ENCODE measurements around the gene ZNF747. TPM values are rescaled to one million over a fixed set of nuclear protein-coding genes. Genes with fewer than 3 reads are reported as not detected.

Gene ZNF747
- total RNA-seq, 5 donors from 2014 or later (not counting 1 experiment from before 2014, with no cell fraction given) = 6.8 to 17.4 (median 14.2) TPM

- H3K9me3 Mint-ChIP-seq = no peaks in the 10 kb centered on the region
- no peak for ATAC-seq (replicated peaks in 1 of 4)
- Histone ChIP-seq H3K36me3 (ENCODE audit: control insufficient read depth in 2 of 2, extremely low read depth in 1 of 2, insufficient read depth in 1 of 2, low read length in 1 of 2) (no peaks in the 10 kb centered on the region), H3K27me3 (replicated peaks in 1 of 2; ENCODE audit: control insufficient read depth in 2 of 2, extremely low read depth in 1 of 2, insufficient read depth in 2 of 2, low read length in 1 of 2) (no peaks in the 10 kb centered on the region), H3K4me3 (ENCODE audit: control insufficient read depth in 1 of 2, extremely low read depth in 1 of 2, low read length in 1 of 2) (peak overlapping the region; percentile 84 to 88), H3K4me1 (ENCODE audit: control insufficient read depth in 1 of 2, extremely low read depth in 1 of 2, insufficient read depth in 2 of 2, low read length in 2 of 2) (peaks cover 25 to 50% of the 10 kb centered on the region in 2 experiments), H3K9me3 (no peaks in the 10 kb centered on the region), H3K27ac (ENCODE audit: low read length) (peak overlapping the region; percentile 96)
- H3K4me1 Mint-ChIP-seq = peaks cover 40 to 59% (median 46%) of the 10 kb centered on the region in 3 donors
- peak overlapping the region; percentile 91 for H3K27ac Mint-ChIP-seq
- 0% methylated on average over 5 of the region's 22 CpGs for WGBS (ENCODE audit: insufficient coverage)
- H3K4me3 Mint-ChIP-seq = peak overlapping the region; percentile 81 to 84 (median 83)
- POLR2A ChIA-PET = interaction anchor here in 1 of 2 donors (0.9 kb wide), 1 partner anchor 19 kb away, joined by 5 read pairs; no protein-coding TSS in a partner anchor
- no peaks in the 10 kb centered on the region for H3K27me3 Mint-ChIP-seq
- H3K36me3 Mint-ChIP-seq = no peaks in the 10 kb centered on the region
- CTCF ChIA-PET = interaction anchor here (0.6 to 2.5 kb wide), 5 partner anchors 12 to 531 kb away, joined by 3 to 12 read pairs (median 6); partner anchors contain the start of genes DCTPP1 (in 1 of the 2), ZNF747 (in 1 of the 2) and ZNF764 (in 1 of the 2)
- DNase-seq = no peak
Measured at GRCh38 chr16:30570636-30571444, 36.2 kb upstream of the ZNF747 start.

DNA sequence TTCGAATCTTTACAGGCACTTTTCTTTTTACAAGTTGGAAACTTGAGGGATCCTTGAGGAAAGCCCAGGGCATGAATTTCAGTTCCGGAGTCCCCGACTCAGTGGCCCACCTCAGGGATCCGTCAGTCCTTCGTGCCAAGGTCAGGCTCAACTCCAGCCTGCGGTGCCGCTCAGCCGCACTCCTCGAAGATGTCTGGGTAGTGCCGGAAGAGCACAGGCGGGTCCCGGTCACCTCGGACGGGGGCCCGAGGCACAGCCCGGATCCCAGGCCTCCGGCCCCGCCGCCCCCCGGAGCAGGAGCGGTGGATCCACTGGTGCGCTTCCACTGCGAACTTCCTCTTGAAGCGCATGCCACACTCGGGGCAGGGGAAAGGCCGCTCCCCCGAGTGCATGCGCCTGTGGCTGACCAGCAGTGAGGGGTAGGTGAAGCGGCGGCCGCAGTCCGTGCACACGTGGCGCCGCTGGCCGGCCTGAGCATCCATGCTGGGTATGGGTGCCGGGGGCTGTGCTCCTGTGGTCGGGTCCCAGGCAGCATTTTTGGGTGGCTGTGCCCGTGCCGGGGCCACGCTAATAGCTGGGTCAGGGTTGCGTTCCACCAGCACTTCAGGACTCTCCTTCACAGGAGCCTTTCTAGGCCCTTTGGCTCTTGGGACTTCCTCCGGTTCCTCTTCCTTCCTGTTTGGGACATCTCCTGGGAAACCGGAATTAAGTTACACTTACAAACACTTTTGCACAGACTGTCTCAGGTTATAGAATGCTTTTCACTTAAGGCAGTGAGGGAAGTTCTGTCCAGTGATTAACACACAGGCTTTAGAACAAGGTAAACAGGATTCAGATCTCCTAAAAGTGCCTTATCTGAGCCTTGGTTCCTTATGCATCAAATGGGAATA, 35.3 kb upstream of the ZNF747 start:
- peak overlapping the region; percentile 54 to 84 (median 81) for H3K4me3 Mint-ChIP-seq
- 96% methylated on average over 37 of the region's 44 CpGs for whole genome bisulfite sequencing (ENCODE audit: insufficient coverage)
- H3K36me3 ChIP-seq (ENCODE audit: control insufficient read depth in 2 of 2, extremely low read depth in 1 of 2, insufficient read depth in 1 of 2, low read length in 1 of 2) = no peaks in the 10 kb centered on the region
- no peaks in the 10 kb centered on the region for H3K27me3 Mint-ChIP-seq
- H3K9me3 Mint-ChIP-seq = no peaks in the 10 kb centered on the region
- no peak overlapping the region for H3K4me3 ChIP-seq (ENCODE audit: control insufficient read depth in 1 of 2, extremely low read depth in 1 of 2, low read length in 1 of 2)
- ATAC-seq (replicated peaks in 1 of 4) (no peak), DNase-seq (no peak)
- H3K36me3 Mint-ChIP-seq = no peaks in the 10 kb centered on the region
- peak overlapping the region; percentile 93 for H3K27ac ChIP-seq (ENCODE audit: low read length)
- peaks cover 40 to 59% (median 46%) of the 10 kb centered on the region in 3 donors for H3K4me1 Mint-ChIP-seq
- no peaks in the 10 kb centered on the region for H3K9me3 ChIP-seq
- peak overlapping the region; percentile 44 to 75 for H3K27ac Mint-ChIP-seq
- ChIA-PET POLR2A (interaction anchor here in 1 of 2 donors (0.9 kb wide), 1 partner anchor 18 kb away, joined by 5 read pairs; no protein-coding TSS in a partner anchor), CTCF (interaction anchor here in 1 of 2 donors (0.6 to 2.5 kb wide), 2 partner anchors 35 to 530 kb away, joined by 3 to 12 read pairs; partner anchors contain the start of gene ZNF747)
- H3K27me3 ChIP-seq (replicated peaks in 1 of 2; ENCODE audit: control insufficient read depth in 2 of 2, extremely low read depth in 1 of 2, insufficient read depth in 2 of 2, low read length in 1 of 2) = no peaks in the 10 kb centered on the region
- peaks cover 25 to 50% of the 10 kb centered on the region in 2 experiments for H3K4me1 ChIP-seq (ENCODE audit: control insufficient read depth in 1 of 2, extremely low read depth in 1 of 2, insufficient read depth in 2 of 2, low read length in 2 of 2)

DNA sequence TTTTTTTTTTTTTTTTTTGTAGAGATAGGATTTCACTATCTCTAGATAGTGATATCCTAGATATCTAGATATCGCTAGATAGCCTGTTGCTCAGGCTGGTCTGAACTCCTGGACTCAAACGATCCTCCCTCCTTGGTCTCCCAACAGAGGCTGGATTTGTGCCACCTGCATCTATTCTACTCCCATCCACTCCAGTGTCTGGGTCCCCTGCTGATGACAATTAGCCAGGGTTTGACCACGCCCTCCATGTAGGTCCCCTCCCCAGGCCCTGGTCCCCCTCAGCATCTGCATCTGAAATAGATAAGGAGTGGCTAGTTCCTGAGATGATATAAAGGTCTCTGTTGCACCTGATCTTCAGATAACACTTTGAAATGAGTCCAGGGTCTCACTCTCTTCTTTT, 34.6 kb upstream of the ZNF747 start:
- Mint-ChIP-seq H3K4me1 (peaks cover 40 to 56% (median 46%) of the 10 kb centered on the region in 3 donors), H3K9me3 (no peaks in the 10 kb centered on the region), H3K27me3 (no peaks in the 10 kb centered on the region), H3K4me3 (peak overlapping the region in 2 of 3 donors; percentile 13 to 16), H3K36me3 (no peaks in the 10 kb centered on the region), H3K27ac (peak overlapping the region; percentile 76 to 100)
- WGBS (ENCODE audit: insufficient coverage) = 100% methylated on average over 1 of the region's 3 CpGs
- peak overlapping the region; percentile 93 for H3K27ac ChIP-seq (ENCODE audit: low read length)
- H3K36me3 ChIP-seq (ENCODE audit: control insufficient read depth in 2 of 2, extremely low read depth in 1 of 2, insufficient read depth in 1 of 2, low read length in 1 of 2) = no peaks in the 10 kb centered on the region
- ChIA-PET CTCF (interaction anchor here in 1 of 2 donors (1.2 to 1.3 kb wide), 2 partner anchors 34 to 139 kb away, joined by 3 to 4 read pairs; partner anchors contain the start of gene DCTPP1), POLR2A (interaction anchor here in 1 of 2 donors (0.8 kb wide), 1 partner anchor 15 kb away, joined by 6 read pairs; no protein-coding TSS in a partner anchor)
- ATAC-seq (replicated peaks in 1 of 4) (no peak), DNase-seq (no peak)
- H3K27me3 ChIP-seq (replicated peaks in 1 of 2; ENCODE audit: control insufficient read depth in 2 of 2, extremely low read depth in 1 of 2, insufficient read depth in 2 of 2, low read length in 1 of 2) = no peaks in the 10 kb centered on the region
- peaks cover 25 to 50% of the 10 kb centered on the region in 2 experiments for H3K4me1 ChIP-seq (ENCODE audit: control insufficient read depth in 1 of 2, extremely low read depth in 1 of 2, insufficient read depth in 2 of 2, low read length in 2 of 2)
- no peak overlapping the region for H3K4me3 ChIP-seq (ENCODE audit: control insufficient read depth in 1 of 2, extremely low read depth in 1 of 2, low read length in 1 of 2)
- H3K9me3 ChIP-seq = no peaks in the 10 kb centered on the region

DNA sequence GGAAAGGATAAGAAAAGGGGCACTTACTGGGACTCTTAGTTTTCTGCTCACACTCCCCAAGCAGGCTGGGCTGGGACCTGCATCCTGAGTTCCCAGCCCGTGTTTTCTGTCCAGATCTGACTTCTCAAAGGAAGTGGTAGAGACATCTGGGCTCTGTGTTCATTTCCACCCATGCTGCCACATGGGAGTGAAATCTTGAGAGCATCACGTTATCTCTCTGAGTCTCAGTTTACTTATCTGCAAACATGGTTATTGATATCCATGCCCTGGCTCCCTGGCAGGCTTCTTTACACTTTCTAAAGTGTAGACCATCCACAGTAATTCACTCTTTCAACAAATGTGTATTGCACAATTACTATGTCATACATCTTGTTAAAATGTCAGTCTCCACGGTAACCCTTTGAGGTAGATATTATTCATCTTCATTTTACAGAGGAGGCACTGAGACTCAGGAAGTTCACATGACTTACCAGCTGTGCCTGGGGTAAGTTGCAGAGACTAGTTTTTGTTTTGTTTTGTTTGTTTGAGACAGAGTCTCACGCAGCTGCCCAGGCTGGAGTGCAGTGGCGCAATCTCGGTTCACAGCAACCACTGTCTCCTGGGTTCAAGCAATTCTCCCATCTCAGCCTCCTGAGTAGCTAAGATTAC, 33.5 kb upstream of the ZNF747 start:
- ATAC-seq (replicated peaks in 1 of 4) (peak; percentile 34 to 58 (median 40)), DNase-seq (peak in 32 of 35 experiments; percentile 29 to 78 (median 46))
- Histone ChIP-seq H3K36me3 (ENCODE audit: control insufficient read depth in 2 of 2, extremely low read depth in 1 of 2, insufficient read depth in 1 of 2, low read length in 1 of 2) (no peaks in the 10 kb centered on the region), H3K27ac (ENCODE audit: low read length) (peak overlapping the region; percentile 93), H3K27me3 (replicated peaks in 1 of 2; ENCODE audit: control insufficient read depth in 2 of 2, extremely low read depth in 1 of 2, insufficient read depth in 2 of 2, low read length in 1 of 2) (no peaks in the 10 kb centered on the region), H3K4me1 (ENCODE audit: control insufficient read depth in 1 of 2, extremely low read depth in 1 of 2, insufficient read depth in 2 of 2, low read length in 2 of 2) (peaks cover 25 to 50% of the 10 kb centered on the region in 2 experiments), H3K4me3 (ENCODE audit: control insufficient read depth in 1 of 2, extremely low read depth in 1 of 2, low read length in 1 of 2) (peak overlapping the region in 1 of 2 donors; percentile 48), H3K9me3 (no peaks in the 10 kb centered on the region)
- ChIA-PET CTCF (interaction anchor here in 1 of 2 donors (1.1 to 1.3 kb wide), 3 partner anchors 33 to 138 kb away, joined by 3 to 4 read pairs (median 3); partner anchors contain the start of gene DCTPP1), POLR2A (interaction anchor here (0.6 to 1.2 kb wide), 7 partner anchors 10 to 905 kb away, joined by 4 to 6 read pairs (median 5); partner anchors contain the start of gene ZNF764 (in 2 of the 2))
- Mint-ChIP-seq H3K4me3 (peak overlapping the region; percentile 67 to 78 (median 74)), H3K36me3 (no peaks in the 10 kb centered on the region), H3K27me3 (no peaks in the 10 kb centered on the region), H3K27ac (peak overlapping the region; percentile 99 to 100), H3K4me1 (peaks cover 40 to 51% (median 46%) of the 10 kb centered on the region in 3 donors), H3K9me3 (no peaks in the 10 kb centered on the region)
- WGBS (ENCODE audit: insufficient coverage) = 0% methylated on average over 2 of the region's 6 CpGs

GRCh38 chr16:30567160-30567990, 32.7 kb upstream of the ZNF747 start:
- ChIA-PET POLR2A (interaction anchor here (0.7 to 1.2 kb wide), 3 partner anchors 9 to 69 kb away, joined by 3 to 6 read pairs (median 5); partner anchors contain the start of gene ZNF764 (in 1 of the 2)), CTCF (interaction anchor here in 1 of 2 donors (1.1 kb wide), 1 partner anchor 70 kb away, joined by 3 read pairs; no protein-coding TSS in a partner anchor)
- 58% methylated on average over 5 of the region's 14 CpGs for WGBS (ENCODE audit: insufficient coverage)
- Mint-ChIP-seq H3K9me3 (no peaks in the 10 kb centered on the region), H3K36me3 (no peaks in the 10 kb centered on the region), H3K4me3 (peak overlapping the region; percentile 41 to 74 (median 67)), H3K27ac (peak overlapping the region; percentile 99 to 100), H3K4me1 (peaks cover 40 to 50% (median 43%) of the 10 kb centered on the region in 3 donors), H3K27me3 (no peaks in the 10 kb centered on the region)
- Histone ChIP-seq H3K27ac (ENCODE audit: low read length) (peak overlapping the region; percentile 93), H3K4me1 (ENCODE audit: control insufficient read depth in 1 of 2, extremely low read depth in 1 of 2, insufficient read depth in 2 of 2, low read length in 2 of 2) (peaks cover 23 to 45% of the 10 kb centered on the region in 2 experiments), H3K9me3 (no peaks in the 10 kb centered on the region), H3K4me3 (ENCODE audit: control insufficient read depth in 1 of 2, extremely low read depth in 1 of 2, low read length in 1 of 2) (no peak overlapping the region), H3K36me3 (ENCODE audit: control insufficient read depth in 2 of 2, extremely low read depth in 1 of 2, insufficient read depth in 1 of 2, low read length in 1 of 2) (no peaks in the 10 kb centered on the region), H3K27me3 (replicated peaks in 1 of 2; ENCODE audit: control insufficient read depth in 2 of 2, extremely low read depth in 1 of 2, insufficient read depth in 2 of 2, low read length in 1 of 2) (no peaks in the 10 kb centered on the region)
- ATAC-seq (replicated peaks in 1 of 4) (no peak), DNase-seq (peak in 26 of 35 experiments; percentile 21 to 80 (median 43))
